H1 (cell line): ENCODE results near the gene GBP6. TPM values are rescaled to one million over a fixed set of nuclear protein-coding genes. Genes with fewer than 3 reads are reported as not detected.

Source experiments
- CTCF ChIA-PET: fragments of 300-600 bp; sonication (Branson Sonifier 250); formaldehyde crosslinking; loops from one replicate; lab custom pipeline; 2021; ENCODE audit not compliant: partially characterized antibody; lab: Charles Lee
- POLR2A ChIA-PET: fragments of 300-600 bp; sonication (Branson Sonifier 250); formaldehyde crosslinking; loops from one replicate; lab custom pipeline; 2021; ENCODE audit warnings: inconsistent platforms; ENCODE audit not compliant: partially characterized antibody; lab: Charles Lee
- DNase-seq, 2 experiments: peaks; one replicate each; pipeline versions ENCODE4 v3.0.0 to v3.0.0-alpha.2; 2010 to 2022; ENCODE audit warnings: low spot score in 2 of 2, low read depth in 1 of 2, mixed read lengths in 1 of 2
- FAIRE-seq: peaks from 2 replicates; lab custom pipeline; 2011; peaks lifted over from hg19 to GRCh38; lab: Jason Lieb, UNC
- H2AFZ ChIP-seq: 2 replicates; pipeline ENCODE4 v1.8.1; 2012; ENCODE audit warnings: low read length, inconsistent platforms
- H2AK5ac ChIP-seq: 2 replicates; pipeline ENCODE4 v1.6.1; 2013; ENCODE audit warnings: low read depth, low read length
- H2BK120ac ChIP-seq: replicated peaks from 2 replicates; pipeline ENCODE3; 2013; ENCODE audit warnings: low read depth, low read length, inconsistent platforms
- H2BK12ac ChIP-seq: 2 replicates; pipeline ENCODE4 v1.6.1; 2013; ENCODE audit warnings: low read depth, low read length
- H2BK15ac ChIP-seq: 2 replicates; pipeline ENCODE4 v1.6.1; 2013; ENCODE audit warnings: low read length
- H2BK20ac ChIP-seq: 2 replicates; pipeline ENCODE4 v1.6.1; 2013; ENCODE audit warnings: low read length
- H2BK5ac ChIP-seq: 2 replicates; pipeline ENCODE4 v1.6.1; 2013; ENCODE audit warnings: low read depth, low read length
- H3K14ac ChIP-seq: 2 replicates; pipeline ENCODE4 v1.6.1; 2013; ENCODE audit warnings: inconsistent platforms; ENCODE audit not compliant: insufficient read length
- H3K18ac ChIP-seq: 2 replicates; pipeline ENCODE4 v1.6.1; 2013; ENCODE audit warnings: low read length; ENCODE audit errors: extremely low read depth
- H3K23ac ChIP-seq: 2 replicates; pipeline ENCODE4 v1.6.1; 2013; ENCODE audit warnings: inconsistent platforms; ENCODE audit not compliant: insufficient read length
- H3K23me2 ChIP-seq: 2 replicates; pipeline ENCODE4 v1.6.1; 2013; ENCODE audit warnings: low read depth, low read length
- H3K27ac ChIP-seq: 2 replicates; pipeline ENCODE4 v1.6.1; 2011; ENCODE audit warnings: low read depth, low read length, inconsistent platforms
- H3K27me3 ChIP-seq, 4 experiments: replicated peaks in 1 of 4; 1 replicate in 1 of 4; 2 replicates in 3 of 4; pipeline versions ENCODE4 v1.6.1 to v1.8.1; 2011 to 2013; ENCODE audit warnings: low read length in 3 of 4, mild to moderate bottlenecking in 3 of 4, inconsistent platforms in 2 of 4, mixed read lengths in 2 of 4, moderate library complexity in 1 of 4; ENCODE audit not compliant: control insufficient read depth in 3 of 4, insufficient read depth in 3 of 4; ENCODE audit errors: extremely low read depth in 1 of 4
- H3K36me3 ChIP-seq, 4 experiments: 2 replicates each; pipeline versions ENCODE4 v1.6.1 to v1.8.1; 2011 to 2013; ENCODE audit warnings: mild to moderate bottlenecking in 4 of 4, low read length in 3 of 4, moderate library complexity in 2 of 4, control low read depth in 1 of 4, inconsistent platforms in 1 of 4; ENCODE audit not compliant: insufficient read depth in 4 of 4, control insufficient read depth in 2 of 4
- H3K4ac ChIP-seq: replicated peaks from 2 replicates; pipeline ENCODE3; 2013; ENCODE audit warnings: low read length, low read depth, mixed read lengths, inconsistent platforms; ENCODE audit not compliant: insufficient read length
- H3K4me1 ChIP-seq, 4 experiments: replicated peaks in 1 of 4; 1 replicate in 1 of 4; 2 replicates in 3 of 4; pipeline versions ENCODE4 v1.6.1 to v1.8.1; 2011 to 2013; ENCODE audit warnings: low read length in 3 of 4, inconsistent platforms in 2 of 4, mixed read lengths in 1 of 4; ENCODE audit not compliant: insufficient read depth in 4 of 4, control insufficient read depth in 3 of 4
- H3K4me2 ChIP-seq, 2 experiments: 2 replicates each; pipeline versions ENCODE4 v1.6.1 to v1.8.1; 2011 to 2013; ENCODE audit warnings: low read depth in 2 of 2, low read length in 2 of 2, control low read depth in 1 of 2, inconsistent platforms in 1 of 2, mild to moderate bottlenecking in 1 of 2; ENCODE audit not compliant: insufficient read depth in 1 of 2
- H3K4me3 ChIP-seq, 4 experiments: fragments of 200-600, 300-600 bp in 1 of 4; sonication (generic), shearing (Covaris generic), sonication (Bioruptor Twin) in 1 of 4; 2 replicates each; pipeline versions ENCODE4 v1.5.1 to v1.8.1; 2011 to 2016; ENCODE audit warnings: low read length in 4 of 4, low read depth in 3 of 4, control low read depth in 2 of 4, inconsistent platforms in 2 of 4, mild to moderate bottlenecking in 2 of 4, mixed read lengths in 1 of 4, moderate library complexity in 1 of 4; ENCODE audit not compliant: insufficient read depth in 2 of 4; ENCODE audit errors: extremely low read depth in 1 of 4
- H3K56ac ChIP-seq: replicated peaks from 2 replicates; pipeline ENCODE3; 2013; ENCODE audit warnings: low read depth, mild to moderate bottlenecking, mixed read lengths, low read length, inconsistent platforms; ENCODE audit not compliant: insufficient read length
- H3K79me1 ChIP-seq: 2 replicates; pipeline ENCODE4 v1.6.1; 2013; ENCODE audit warnings: low read depth, low read length, control low read depth
- H3K79me2 ChIP-seq, 2 experiments: 2 replicates each; pipeline versions ENCODE4 v1.6.1 to v1.8.1; 2012 to 2013; ENCODE audit warnings: low read length in 2 of 2, mild to moderate bottlenecking in 2 of 2, inconsistent platforms in 1 of 2; ENCODE audit not compliant: insufficient read depth in 2 of 2, control insufficient read depth in 1 of 2
- H3K9ac ChIP-seq, 4 experiments: replicated peaks in 1 of 4; 1 replicate in 1 of 4; 2 replicates in 3 of 4; pipeline versions ENCODE4 v1.6.1 to v1.8.1; 2011 to 2013; ENCODE audit warnings: low read depth in 3 of 4, low read length in 3 of 4, control low read depth in 2 of 4, mild to moderate bottlenecking in 2 of 4, moderate library complexity in 2 of 4, inconsistent platforms in 1 of 4; ENCODE audit errors: extremely low read depth in 1 of 4
- H3K9me3 ChIP-seq, 2 experiments: 2 replicates each; pipeline versions ENCODE4 v1.6.1 to v1.8.1; 2012 to 2013; ENCODE audit warnings: mild to moderate bottlenecking in 2 of 2, moderate library complexity in 2 of 2, control low read depth in 1 of 2, inconsistent platforms in 1 of 2, low read depth in 1 of 2, low read length in 1 of 2, mixed read lengths in 1 of 2; ENCODE audit not compliant: insufficient read depth in 2 of 2
- H4K20me1 ChIP-seq, 2 experiments: replicated peaks in 1 of 2; 2 replicates each; pipeline versions ENCODE3 to v1.8.1; 2011 to 2013; ENCODE audit warnings: inconsistent platforms in 2 of 2, low read length in 2 of 2, mild to moderate bottlenecking in 1 of 2; ENCODE audit not compliant: insufficient read depth in 2 of 2, control insufficient read depth in 1 of 2
- H4K5ac ChIP-seq: 2 replicates; pipeline ENCODE4 v1.6.1; 2013; ENCODE audit warnings: low read length, low read depth, mixed read lengths, inconsistent platforms; ENCODE audit not compliant: insufficient read length
- H4K8ac ChIP-seq: 2 replicates; pipeline ENCODE4 v1.8.0; 2013; ENCODE audit warnings: mild to moderate bottlenecking, moderate library complexity, low read length, inconsistent platforms; ENCODE audit not compliant: insufficient read depth; ENCODE audit errors: extremely low read depth
- H4K91ac ChIP-seq: replicated peaks from 2 replicates; pipeline ENCODE3; 2013; ENCODE audit warnings: low read length, mixed read lengths, inconsistent platforms; ENCODE audit not compliant: insufficient read length
- BCL11A ChIP-seq, 2 experiments: IDR thresholded peaks; one replicate each; pipeline ENCODE4 v1.6.1; 2011; ENCODE audit warnings: low read depth in 2 of 2, low read length in 2 of 2, mild to moderate bottlenecking in 2 of 2
- CBX5 ChIP-seq: fragments of 300-800, 300-1000 bp; sonication (generic); IDR thresholded peaks from 2 replicates; pipeline ENCODE4 v1.7.1; 2016; ENCODE audit warnings: antibody characterized with exemption, low read length, low read depth
- CHD2 ChIP-seq: IDR thresholded peaks from 2 replicates; pipeline ENCODE4 v1.6.1; 2012; ENCODE audit warnings: low read length, improper control_type of control experiment
- CREB1 ChIP-seq: IDR thresholded peaks from 2 replicates; pipeline ENCODE4 v1.6.1; 2012; ENCODE audit warnings: inconsistent platforms
- E2F6 ChIP-seq: IDR thresholded peaks from 2 replicates; pipeline ENCODE4 v1.6.1; 2012; ENCODE audit warnings: inconsistent platforms
- PHF8 ChIP-seq: fragments of 200-600 bp; sonication (generic); conservative IDR thresholded peaks from 2 replicates; pipeline ENCODE4 v1.7.1; 2012; ENCODE audit warnings: low read depth, mild to moderate bottlenecking, inconsistent platforms, low read length, moderate library complexity
- SAP30 ChIP-seq: fragments of 300-600 bp; sonication (generic); IDR thresholded peaks from 2 replicates; pipeline ENCODE4 v1.7.1; 2012; ENCODE audit warnings: low read length, moderate library complexity, mild to moderate bottlenecking, inconsistent platforms; ENCODE audit not compliant: insufficient read depth, insufficient replicate concordance
- SIRT6 ChIP-seq: IDR thresholded peaks from one replicate; pipeline ENCODE4 v1.7.1; 2012; ENCODE audit warnings: low read length, inconsistent platforms
- SP4 ChIP-seq: IDR thresholded peaks from 2 replicates; pipeline ENCODE4 v1.6.1; 2012; ENCODE audit warnings: low read length, inconsistent platforms
- SRF ChIP-seq: IDR thresholded peaks from 2 replicates; pipeline ENCODE4 v1.6.1; 2011; ENCODE audit warnings: mild to moderate bottlenecking, low read depth, low read length, moderate library complexity
- TAF7 ChIP-seq: optimal IDR thresholded peaks from 2 replicates; pipeline ENCODE3; 2011; ENCODE audit warnings: low read depth, mild to moderate bottlenecking, inconsistent platforms, low read length, moderate library complexity, borderline replicate concordance
- WGBS, 2 experiments: shearing (Covaris generic) in 1 of 2; methylation state at CpG; one replicate each; pipeline versions ENCODE4 v1.1.6 to v1.1.7; 2013 to 2015; ENCODE audit warnings: low lambda C conversion rate in 2 of 2, mixed read lengths in 2 of 2, inconsistent platforms in 1 of 2, low coverage in 1 of 2, missing lambda C conversion rate in 1 of 2; ENCODE audit not compliant: insufficient replicate concordance in 2 of 2, insufficient coverage in 1 of 2, insufficient read length in 1 of 2; ENCODE audit errors: extremely low coverage in 1 of 2, missing lambda C conversion rate in 1 of 2; 5-methylcytosine and 5-hydroxymethylcytosine counted together
- polyA plus RNA-seq, 7 experiments: library from polyadenylated mRNA; depleted of rRNA in 3 of 7; stranded (reverse) in 5 of 7; unstranded in 2 of 7; fragments of >200 nt in 5 of 7; fragments of 200-250 nt in 2 of 7; gene quantifications; 1 replicate in 5 of 7; 2 replicates in 1 of 7; 4 replicates in 1 of 7; pipeline versions ENCODE4 v1.2.1 to v1.2.3, GENCODE V29; 2011 to 2013; ENCODE audit warnings: missing spikeins in 2 of 7, mixed read lengths in 2 of 7
- total RNA-seq: library from RNA; stranded (reverse); fragmentation: NEBNext Ultra II Directional; extraction: Animal tissue kit (Norgen Biotek cat#: 25700); gene quantifications from 2 replicates; pipeline ENCODE4 v1.2.1, GENCODE V29; 2021

Gene GBP6
- total and polyA plus RNA-seq, 2 of the 8 experiments (the other 6 are each of a cell fraction or from before 2014, with no cell fraction given) = not detected

GRCh38 chr1:89369331-89369730, 5.5 kb downstream of the GBP6 start:
- no peaks in the 10 kb centered on the region for H3K79me2 ChIP-seq
- TF ChIP-seq SIRT6 (no peak), SAP30 (no peak), CHD2 (no peak), TAF7 (no peak), SRF (no peak), SP4 (no peak), PHF8 (no peak), E2F6 (no peak), CREB1 (no peak), CBX5 (no peak), BCL11A (IDR thresholded peaks at IDR 0.05; ENCODE audit: low read depth in 2 of 2, low read length in 2 of 2) (no peak)
- ChIA-PET POLR2A (no interaction called here), CTCF (interaction anchor here (1.6 kb wide), 1 partner anchor 8 kb away, joined by 5 read pairs; no protein-coding TSS in a partner anchor)
- FAIRE-seq (no peak), DNase-seq (no peak)
- H4K8ac ChIP-seq = peak overlapping the region; percentile 18; the same call in 1 of the 2 replicates
- H3K23ac ChIP-seq = no peak overlapping the region
- no peaks in the 10 kb centered on the region for H3K9me3 ChIP-seq
- no peak overlapping the region for H2BK5ac ChIP-seq
- no peak overlapping the region for H3K4me3 ChIP-seq
- no peak overlapping the region for H2BK15ac ChIP-seq
- no peaks in the 10 kb centered on the region for H3K23me2 ChIP-seq
- H3K4me2 ChIP-seq = no peak overlapping the region
- H3K14ac ChIP-seq = no peak overlapping the region
- H4K91ac ChIP-seq = no peak overlapping the region
- no peaks in the 10 kb centered on the region for H3K36me3 ChIP-seq
- H3K79me1 ChIP-seq = no peaks in the 10 kb centered on the region
- no peak overlapping the region for H2BK12ac ChIP-seq
- no peak overlapping the region for H3K9ac ChIP-seq
- no peak overlapping the region for H2BK120ac ChIP-seq
- H2AFZ ChIP-seq = no peak overlapping the region
- peaks cover 0 to 1% (median 0%) of the 10 kb centered on the region in 4 experiments; a peak in 1 of 7 replicates for H3K27me3 ChIP-seq
- no peak overlapping the region for H2AK5ac ChIP-seq
- no peak overlapping the region for H3K4ac ChIP-seq
- H2BK20ac ChIP-seq = no peak overlapping the region
- H3K27ac ChIP-seq = no peak overlapping the region
- no peak overlapping the region for H3K18ac ChIP-seq
- H3K4me1 ChIP-seq = no peaks in the 10 kb centered on the region; a peak in 1 of 7 replicates
- no peak overlapping the region for H4K5ac ChIP-seq
- 92% methylated on average over 8 of the region's 8 CpGs; no CpG with 5 or more reads in 1 of the 2 experiments for WGBS, 2 experiments
- no peaks in the 10 kb centered on the region for H4K20me1 ChIP-seq
- H3K56ac ChIP-seq = no peak overlapping the region
